Melanocyte of skin (primary cell): ENCODE results near the gene NRIP2. TPM values are rescaled to one million over a fixed set of nuclear protein-coding genes. Genes with fewer than 3 reads are reported as not detected.

ENCODE experiments used
- total RNA-seq, 2 donors: library from RNA; depleted of rRNA; stranded (reverse); fragments of >200 nt; gene quantifications; 2 replicates each; pipeline ENCODE4 v1.2.3, GENCODE V29; 2012

Gene NRIP2
- not detected for total RNA-seq

GRCh38 chr12:2834581-2835491 is at the start of gene NRIP2:
TSS of gene NRIP2 (minus strand) at chr12:2835035. CDS start at chr12:2834983, 52 bp downstream.

DNA sequence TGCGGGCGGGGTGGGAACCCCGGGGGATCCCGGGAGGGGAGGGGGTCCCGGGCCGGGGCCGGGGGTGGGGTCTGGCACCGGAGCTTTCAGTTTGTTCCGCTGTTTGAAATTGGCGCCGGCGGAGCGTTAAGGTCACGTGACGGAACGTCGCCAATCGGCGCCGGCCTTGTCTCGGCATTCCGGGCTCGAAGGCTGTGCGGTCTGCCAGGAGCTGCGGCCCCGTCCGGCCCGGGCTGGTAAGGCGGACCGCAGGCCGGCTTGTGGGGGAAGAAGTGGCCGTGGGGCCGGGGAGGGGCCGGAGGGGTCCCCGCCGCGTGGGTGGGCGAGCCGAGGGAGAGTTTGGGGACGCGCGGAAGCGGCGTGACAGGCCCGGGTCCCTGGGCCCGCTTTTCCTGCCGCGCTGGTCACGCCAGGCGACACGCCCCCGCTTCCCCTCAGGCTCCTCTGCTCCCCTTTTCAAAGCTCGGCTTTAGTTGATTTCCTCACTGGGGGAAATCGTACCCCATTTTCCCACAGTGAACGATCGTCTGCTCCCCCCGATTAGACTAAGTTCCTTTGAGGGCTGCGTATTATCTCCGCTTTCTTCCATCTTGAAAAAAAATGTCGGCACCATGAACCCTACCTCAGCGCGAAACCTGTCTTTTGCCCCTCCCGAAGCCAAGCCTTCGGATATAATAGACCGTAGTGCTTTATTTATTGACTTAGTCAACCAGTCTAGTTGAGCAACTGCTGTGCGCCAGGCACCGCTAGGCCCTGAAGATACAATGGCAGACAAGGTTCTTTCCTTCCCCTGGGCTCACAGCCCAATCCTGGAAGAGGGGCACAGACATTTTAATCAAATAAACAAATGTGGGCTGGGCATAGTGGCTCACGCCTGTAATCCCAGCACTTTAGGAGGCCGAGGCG is 42.5 kb upstream of the NRIP2 start, which contains the start of the genes FOXM1 and RHNO1:
Gene FOXM1 (minus strand): TSS at position 128 of the 906 bp plus-strand sequence. CDS start 2,696 bp downstream, outside the sequence.
Gene RHNO1 (plus strand): TSS at position 177 of the 906 bp plus-strand sequence. CDS start 8,144 bp downstream, outside the sequence.

DNA sequence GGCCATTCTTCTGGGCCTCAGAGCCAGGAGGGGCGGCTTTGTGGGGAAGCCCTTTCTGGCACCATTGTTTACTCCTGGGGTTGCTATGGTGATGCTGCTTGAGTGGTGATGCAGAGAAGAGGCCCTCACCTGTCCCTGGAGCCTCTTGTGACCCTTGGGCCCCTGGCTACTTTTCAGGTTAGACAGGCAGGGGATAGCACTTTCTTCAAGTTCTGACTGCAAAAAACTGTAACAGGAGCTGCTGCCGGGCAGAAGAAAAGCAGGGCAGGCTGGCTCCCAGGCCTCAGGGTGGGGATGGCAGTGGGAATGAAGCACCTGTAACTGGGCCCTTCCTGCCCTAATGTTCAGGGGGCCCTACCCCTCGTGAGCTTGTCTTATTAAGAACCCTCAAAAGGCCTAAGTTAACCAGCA is 22.2 kb upstream of the NRIP2 start, which contains the start of gene TEX52:
Gene TEX52 (minus strand): TSS at position 19 of the 411 bp plus-strand sequence. CDS start 13 bp downstream, at position 6.

GRCh38 chr12:2812290-2813213 is 22.3 kb downstream of the NRIP2 start, which contains the start of gene ITFG2:
TSS of gene ITFG2 (plus strand) at chr12:2812668. CDS start at chr12:2812761, 93 bp downstream.

GRCh38 chr12:2794736-2795289 is 40.0 kb downstream of the NRIP2 start, which contains the start of gene FKBP4:
TSS of gene FKBP4 (plus strand) at chr12:2794970. CDS start at chr12:2795140, 170 bp downstream.

Other genes with a start within 250 kb of the NRIP2 start
- 10 to 100 TPM; 43.0 to 65.3 TPM for gene FKBP4, start 40.1 kb downstream of the NRIP2 start, total RNA-seq
- gene ITFG2, start 22.4 kb downstream of the NRIP2 start, total RNA-seq, result 10 to 100 TPM; 15.7 to 17.2 TPM
- gene TEX52, start 22.0 kb upstream of the NRIP2 start, total RNA-seq, result not detected
- gene FOXM1, start 42.1 kb upstream of the NRIP2 start, total RNA-seq, result 10 to 100 TPM; 24.8 to 53.9 TPM
- 10 to 100 TPM; 21.7 to 32.0 TPM for gene RHNO1, start 42.2 kb upstream of the NRIP2 start, total RNA-seq
- 10 to 100 TPM; 22.0 to 28.0 TPM for gene TULP3, start 55.9 kb upstream of the NRIP2 start, total RNA-seq
- gene TEAD4, start 124.4 kb upstream of the NRIP2 start, total RNA-seq, result 10 to 100 TPM; 10.3 to 21.6 TPM
- 10 to 100 TPM; 14.5 to 17.0 TPM for gene TSPAN9, start 242.3 kb upstream of the NRIP2 start, total RNA-seq